Activated CD4-positive, alpha-beta T cell treated with anti-CD3 and anti-CD28 coated beads, Interleukin-2, amount 50 U/mL, for 1 hour (primary cell): Measurements from ENCODE around the gene TNRC18.
A peak's percentile ranks its signal among the peaks of the same experiment; 100 is the strongest.

Source experiments
- DNase-seq: peaks from one replicate; pipeline ENCODE4 v3.0.0-alpha.2; 2020

TNRC18 gene

GRCh38 chr7:5396999-5397663 is 26.5 kb downstream of the TNRC18 start:
- peak; percentile 90 for DNase-seq

GRCh38 chr7:5396542-5396941 is 27.1 kb downstream of the TNRC18 start:
- peak; percentile 56 for DNase-seq

GRCh38 chr7:5395246-5395645 is 28.4 kb downstream of the TNRC18 start:
- no peak for DNase-seq

GRCh38 chr7:5394264-5395105 is 29.1 kb downstream of the TNRC18 start:
- no peak for DNase-seq

- no peak for DNase-seq
Measured at GRCh38 chr7:5393748-5394147, 29.9 kb downstream of the TNRC18 start.

GRCh38 chr7:5393328-5393727 is 30.3 kb downstream of the TNRC18 start:
- DNase-seq = no peak

GRCh38 chr7:5390918-5391317 is 32.7 kb downstream of the TNRC18 start:
- DNase-seq = no peak

GRCh38 chr7:5388905-5389433 is 34.7 kb downstream of the TNRC18 start:
- no peak for DNase-seq

- no peak for DNase-seq
Measured at GRCh38 chr7:5388273-5388901, 35.2 kb downstream of the TNRC18 start.

- DNase-seq = no peak
Measured at GRCh38 chr7:5387711-5388245, 35.9 kb downstream of the TNRC18 start.

GRCh38 chr7:5384618-5385017 is 39.0 kb downstream of the TNRC18 start:
- DNase-seq = no peak

GRCh38 chr7:5383314-5384098 is 40.1 kb downstream of the TNRC18 start:
- DNase-seq = no peak

GRCh38 chr7:5382281-5382892 is 41.2 kb downstream of the TNRC18 start:
- DNase-seq = no peak

GRCh38 chr7:5381071-5381772 is 42.4 kb downstream of the TNRC18 start:
- no peak for DNase-seq

- DNase-seq = no peak
Measured at GRCh38 chr7:5380350-5381070, 43.1 kb downstream of the TNRC18 start.

- no peak for DNase-seq
Measured at GRCh38 chr7:5379546-5379945, 44.1 kb downstream of the TNRC18 start.

GRCh38 chr7:5377816-5378215 is 45.8 kb downstream of the TNRC18 start:
- DNase-seq = no peak

GRCh38 chr7:5377279-5377678 is 46.4 kb downstream of the TNRC18 start:
- DNase-seq = no peak

- peak; percentile 29 for DNase-seq
Measured at GRCh38 chr7:5375925-5376324, 47.7 kb downstream of the TNRC18 start.

GRCh38 chr7:5374464-5374863 is 49.2 kb downstream of the TNRC18 start:
- no peak for DNase-seq

- no peak for DNase-seq
Measured at GRCh38 chr7:5373300-5373699, 50.3 kb downstream of the TNRC18 start.
